Suprapubic skin (tissue), 4 donors: ENCODE measurements around the gene FGD3. TPM values are rescaled to one million over a fixed set of nuclear protein-coding genes. Genes with fewer than 3 reads are reported as not detected.

Experiments
- DNase-seq, 2 donors: peaks; one replicate each; pipeline ENCODE4 v3.0.0-alpha.2; 2019; ENCODE audit warnings: low spot score in 2 of 2
- H3K27ac ChIP-seq: fragments of 200-600 bp; sonication (generic); one replicate; pipeline ENCODE4 v1.5.1; 2019
- H3K27me3 ChIP-seq: fragments of 200-600 bp; sonication (generic); one replicate; pipeline ENCODE4 v1.5.1; 2019
- H3K36me3 ChIP-seq: fragments of 200-600 bp; sonication (generic); one replicate; pipeline ENCODE4 v1.5.1; 2019
- H3K4me1 ChIP-seq: fragments of 200-600 bp; sonication (generic); one replicate; pipeline ENCODE4 v1.5.1; 2019
- H3K4me3 ChIP-seq: fragments of 200-600 bp; sonication (generic); one replicate; pipeline ENCODE4 v1.5.1; 2019; ENCODE audit warnings: mild to moderate bottlenecking
- H3K9me3 ChIP-seq: fragments of 200-600 bp; sonication (generic); one replicate; pipeline ENCODE4 v1.5.1; 2019
- EP300 ChIP-seq: sonication (generic); formaldehyde crosslinking; IDR thresholded peaks from one replicate; pipeline ENCODE4 v1.6.1; 2017; ENCODE audit warnings: antibody characterized with exemption
- POLR2A ChIP-seq, 2 donors: fragments of 450-650 bp; IDR thresholded peaks; one replicate each; pipeline ENCODE4 v1.6.1; 2017; ENCODE audit warnings: antibody characterized with exemption in 2 of 2, mild to moderate bottlenecking in 2 of 2, moderate library complexity in 2 of 2
- POLR2AphosphoS5 ChIP-seq, 3 donors: sonication (generic); formaldehyde crosslinking; IDR thresholded peaks; one replicate each; pipeline ENCODE4 v1.6.1; 2017; ENCODE audit warnings: antibody characterized with exemption in 3 of 3
- WGBS: methylation state at CpG from one replicate; pipeline ENCODE4 v1.1.5; 2018; 5-methylcytosine and 5-hydroxymethylcytosine counted together
- total RNA-seq, 4 donors: library from RNA; depleted of rRNA; stranded (reverse); fragments of >200 nt; gene quantifications; one replicate each; pipeline ENCODE4 v1.1.0, GENCODE V29; 2016
- TF ChIP-seq, protein P1 (sequence below), 2 donors: fragments of 200-600 bp in 1 of 2; fragments of 450-650 bp in 1 of 2; sonication (generic) in 1 of 2; IDR thresholded peaks; one replicate each; pipeline ENCODE4 v1.5.1; 2016 to 2019; ENCODE audit warnings: antibody characterized with exemption in 2 of 2, mild to moderate bottlenecking in 1 of 2, moderate library complexity in 1 of 2

The FGD3 gene
- total RNA-seq, 4 donors from 2014 or later: 4.6 to 9.2 (median 6.6) TPM

DNA sequence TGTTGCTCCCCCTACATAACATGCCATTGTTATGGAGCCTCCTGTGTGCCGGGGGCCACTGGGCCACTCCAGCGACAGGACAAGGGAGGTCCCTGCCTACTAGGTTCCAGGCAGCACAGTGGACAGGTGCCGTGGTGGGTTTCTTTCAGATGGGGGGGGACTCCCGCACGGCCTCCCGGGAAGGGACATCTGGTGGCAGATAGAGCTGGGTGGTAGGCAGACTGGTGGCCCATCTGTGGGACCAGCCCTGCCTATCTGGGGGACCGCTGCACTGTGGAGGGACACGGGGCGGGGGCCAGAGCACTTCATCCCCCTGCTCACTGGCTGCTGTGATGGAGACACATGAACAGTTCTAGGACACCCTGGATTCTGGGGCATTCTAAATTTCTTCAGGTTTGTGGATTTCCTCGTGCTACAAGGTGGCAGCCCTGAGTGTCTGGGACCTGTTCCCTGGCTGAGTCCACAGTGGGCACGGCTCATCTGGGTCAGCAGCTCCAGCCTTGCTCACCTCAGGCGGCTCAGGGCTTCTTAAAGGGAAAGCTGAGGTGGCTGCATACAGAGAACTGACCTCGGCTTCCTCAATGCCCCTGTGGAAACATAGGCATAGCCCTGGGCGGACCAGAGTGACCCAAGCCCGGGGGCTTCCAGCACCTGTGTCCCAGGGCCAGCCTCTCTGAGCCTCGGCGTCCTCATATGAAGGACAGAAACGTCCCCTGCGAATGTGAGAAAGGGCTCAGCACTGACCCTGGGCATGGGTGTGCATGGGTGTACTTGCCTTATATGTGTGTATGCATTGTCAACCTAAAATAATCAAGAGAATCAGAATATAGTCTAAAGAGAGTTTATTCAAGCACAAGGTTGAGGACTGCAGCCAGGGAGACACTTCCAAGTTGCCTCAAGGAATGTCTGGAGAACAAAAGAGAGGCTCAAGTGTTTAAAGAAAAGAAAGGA is 22.5 kb downstream of the FGD3 start:
- Histone ChIP-seq H3K9me3 (no peaks in the 10 kb centered on the region), H3K27ac (peak overlapping the region; percentile 26), H3K4me3 (no peak overlapping the region), H3K4me1 (peaks cover 10% of the 10 kb centered on the region), H3K27me3 (no peaks in the 10 kb centered on the region), H3K36me3 (no peaks in the 10 kb centered on the region)
- peak; percentile 32 to 67 for DNase-seq
- 89% methylated on average over 15 of the region's 19 CpGs for WGBS
- no peak for TF ChIP-seq EP300

DNA sequence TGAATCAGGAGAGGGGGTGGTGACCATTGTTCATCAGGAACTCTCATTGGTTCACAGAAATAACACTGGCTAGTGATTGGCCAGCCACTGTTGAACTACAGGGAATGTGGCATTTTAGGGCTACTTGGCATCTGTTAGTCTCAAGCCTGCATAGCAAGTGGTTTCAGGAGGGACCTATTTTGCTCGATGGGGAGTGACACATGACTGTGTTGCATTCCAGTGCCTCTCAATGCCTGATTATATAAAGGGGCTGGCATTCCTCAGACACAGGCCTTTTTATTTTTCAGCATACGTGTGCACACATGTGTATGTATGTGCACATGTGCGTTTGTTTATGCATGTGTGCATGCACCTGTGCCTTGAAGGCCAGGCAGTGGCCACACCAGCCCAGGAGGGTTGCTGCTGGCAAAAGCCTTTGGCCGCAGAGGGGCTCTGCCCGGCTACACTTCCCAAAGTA is 23.2 kb downstream of the FGD3 start:
- no peak overlapping the region for H3K4me3 ChIP-seq
- peaks cover 10% of the 10 kb centered on the region for H3K4me1 ChIP-seq
- 71% methylated on average over 5 of the region's 5 CpGs for WGBS
- peak; percentile 5 to 35 for DNase-seq
- no peaks in the 10 kb centered on the region for H3K36me3 ChIP-seq
- H3K27me3 ChIP-seq: no peaks in the 10 kb centered on the region
- peak overlapping the region; percentile 34 for H3K27ac ChIP-seq
- no peaks in the 10 kb centered on the region for H3K9me3 ChIP-seq
- TF ChIP-seq POLR2AphosphoS5 (IDR thresholded peaks at IDR 0.05): no peak
- TF ChIP-seq EP300: no peak
- TF ChIP-seq, protein P1, sequence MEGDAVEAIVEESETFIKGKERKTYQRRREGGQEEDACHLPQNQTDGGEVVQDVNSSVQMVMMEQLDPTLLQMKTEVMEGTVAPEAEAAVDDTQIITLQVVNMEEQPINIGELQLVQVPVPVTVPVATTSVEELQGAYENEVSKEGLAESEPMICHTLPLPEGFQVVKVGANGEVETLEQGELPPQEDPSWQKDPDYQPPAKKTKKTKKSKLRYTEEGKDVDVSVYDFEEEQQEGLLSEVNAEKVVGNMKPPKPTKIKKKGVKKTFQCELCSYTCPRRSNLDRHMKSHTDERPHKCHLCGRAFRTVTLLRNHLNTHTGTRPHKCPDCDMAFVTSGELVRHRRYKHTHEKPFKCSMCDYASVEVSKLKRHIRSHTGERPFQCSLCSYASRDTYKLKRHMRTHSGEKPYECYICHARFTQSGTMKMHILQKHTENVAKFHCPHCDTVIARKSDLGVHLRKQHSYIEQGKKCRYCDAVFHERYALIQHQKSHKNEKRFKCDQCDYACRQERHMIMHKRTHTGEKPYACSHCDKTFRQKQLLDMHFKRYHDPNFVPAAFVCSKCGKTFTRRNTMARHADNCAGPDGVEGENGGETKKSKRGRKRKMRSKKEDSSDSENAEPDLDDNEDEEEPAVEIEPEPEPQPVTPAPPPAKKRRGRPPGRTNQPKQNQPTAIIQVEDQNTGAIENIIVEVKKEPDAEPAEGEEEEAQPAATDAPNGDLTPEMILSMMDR (IDR thresholded peaks at IDR 0.05): no peak
- TF ChIP-seq POLR2A (IDR thresholded peaks at IDR 0.05): no peak

DNA sequence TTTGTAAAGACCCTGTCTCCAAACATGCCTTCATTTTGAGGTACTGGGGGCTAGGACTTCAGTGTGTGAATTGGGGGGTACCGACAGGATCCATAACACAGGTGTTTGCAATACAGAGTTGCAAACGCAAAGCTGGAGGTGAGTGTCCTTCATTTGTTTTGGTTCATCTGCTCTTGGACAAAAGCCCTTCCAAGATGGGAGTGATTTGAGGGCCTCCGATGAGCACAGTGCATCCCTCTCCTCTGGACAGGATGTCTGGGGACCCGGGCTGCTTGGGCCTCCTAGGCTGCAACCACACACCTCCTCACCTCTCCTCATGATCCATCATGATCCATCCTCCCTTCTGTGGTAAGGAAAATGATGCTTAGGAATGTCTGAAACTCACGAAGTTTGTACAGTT is 23.8 kb downstream of the FGD3 start:
- Histone ChIP-seq H3K4me1 (peaks cover 8% of the 10 kb centered on the region), H3K4me3 (no peak overlapping the region), H3K27me3 (no peaks in the 10 kb centered on the region), H3K27ac (peak overlapping the region; percentile 34), H3K9me3 (no peaks in the 10 kb centered on the region), H3K36me3 (no peaks in the 10 kb centered on the region)
- 70% methylated on average over 5 of the region's 5 CpGs for WGBS
- DNase-seq: peak; percentile 11 to 58
- TF ChIP-seq POLR2A (IDR thresholded peaks at IDR 0.05) (no peak), POLR2AphosphoS5 (IDR thresholded peaks at IDR 0.05) (no peak), EP300 (no peak)
- TF ChIP-seq, protein P1 (IDR thresholded peaks at IDR 0.05): no peak

DNA sequence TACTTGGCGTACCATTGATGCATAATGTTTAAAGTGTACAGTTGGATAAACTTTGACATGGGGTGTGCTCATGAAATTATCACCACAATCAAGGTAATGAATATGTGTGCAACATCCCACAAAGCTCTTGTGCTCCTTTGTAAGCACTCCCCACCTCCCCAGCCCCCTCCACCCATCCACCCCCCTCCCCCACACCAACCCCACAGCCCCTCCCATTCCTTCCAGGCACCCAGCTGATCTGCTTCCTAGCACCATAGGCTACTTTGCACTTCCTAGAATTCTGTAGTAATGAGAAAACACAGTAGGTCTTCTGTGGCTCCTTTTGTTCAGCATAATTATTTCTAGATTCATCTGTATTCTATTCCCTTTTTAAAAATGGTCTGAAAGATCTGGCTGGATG is 24.5 kb downstream of the FGD3 start:
- no peaks in the 10 kb centered on the region for H3K27me3 ChIP-seq
- H3K36me3 ChIP-seq: no peaks in the 10 kb centered on the region
- 100% methylated on average over 1 of the region's 1 CpG for WGBS
- no peak overlapping the region for H3K27ac ChIP-seq
- no peaks in the 10 kb centered on the region for H3K9me3 ChIP-seq
- DNase-seq: no peak
- no peak overlapping the region for H3K4me3 ChIP-seq
- TF ChIP-seq, protein P1 (IDR thresholded peaks at IDR 0.05): no peak
- TF ChIP-seq POLR2AphosphoS5 (IDR thresholded peaks at IDR 0.05) (no peak), EP300 (no peak), POLR2A (IDR thresholded peaks at IDR 0.05) (no peak)
- H3K4me1 ChIP-seq: peaks cover 4% of the 10 kb centered on the region

DNA sequence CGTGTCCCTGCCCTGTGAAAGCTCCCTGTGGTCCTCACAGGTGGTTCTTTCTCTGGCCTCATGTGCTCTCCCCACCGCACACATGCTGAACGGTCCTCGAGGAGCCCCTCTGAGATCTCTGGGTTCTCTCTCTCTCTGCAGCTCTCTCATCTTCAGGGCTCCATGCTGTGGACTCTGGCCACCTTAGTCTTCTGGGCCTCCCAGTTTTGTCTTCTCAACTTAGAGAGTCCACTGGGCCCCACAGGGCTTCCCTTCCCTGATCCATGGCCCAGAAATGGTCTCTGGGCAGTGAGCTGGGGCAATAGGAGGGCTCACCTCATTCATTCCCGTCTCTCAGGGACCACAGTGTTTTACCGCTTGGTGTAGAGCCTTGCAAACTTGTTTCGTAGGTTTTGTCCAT is 26.4 kb downstream of the FGD3 start:
- peaks cover 14% of the 10 kb centered on the region for H3K4me1 ChIP-seq
- no peak for DNase-seq
- H3K36me3 ChIP-seq: no peaks in the 10 kb centered on the region
- H3K9me3 ChIP-seq: no peaks in the 10 kb centered on the region
- WGBS: 90% methylated on average over 7 of the region's 7 CpGs
- no peak overlapping the region for H3K27ac ChIP-seq
- no peak for TF ChIP-seq POLR2A (IDR thresholded peaks at IDR 0.05)
- no peak for TF ChIP-seq EP300
- TF ChIP-seq, protein P1 (IDR thresholded peaks at IDR 0.05): no peak
- TF ChIP-seq POLR2AphosphoS5 (IDR thresholded peaks at IDR 0.05): no peak
- H3K4me3 ChIP-seq: no peak overlapping the region
- no peaks in the 10 kb centered on the region for H3K27me3 ChIP-seq
